ENCODE data around the gene SNRPD1.
"Not testable (repeated sequence)": the region's sequence is repeated elsewhere in the genome, so short reads cannot be mapped to it uniquely, and the experiment has no call there.

The SNRPD1 gene

DNA sequence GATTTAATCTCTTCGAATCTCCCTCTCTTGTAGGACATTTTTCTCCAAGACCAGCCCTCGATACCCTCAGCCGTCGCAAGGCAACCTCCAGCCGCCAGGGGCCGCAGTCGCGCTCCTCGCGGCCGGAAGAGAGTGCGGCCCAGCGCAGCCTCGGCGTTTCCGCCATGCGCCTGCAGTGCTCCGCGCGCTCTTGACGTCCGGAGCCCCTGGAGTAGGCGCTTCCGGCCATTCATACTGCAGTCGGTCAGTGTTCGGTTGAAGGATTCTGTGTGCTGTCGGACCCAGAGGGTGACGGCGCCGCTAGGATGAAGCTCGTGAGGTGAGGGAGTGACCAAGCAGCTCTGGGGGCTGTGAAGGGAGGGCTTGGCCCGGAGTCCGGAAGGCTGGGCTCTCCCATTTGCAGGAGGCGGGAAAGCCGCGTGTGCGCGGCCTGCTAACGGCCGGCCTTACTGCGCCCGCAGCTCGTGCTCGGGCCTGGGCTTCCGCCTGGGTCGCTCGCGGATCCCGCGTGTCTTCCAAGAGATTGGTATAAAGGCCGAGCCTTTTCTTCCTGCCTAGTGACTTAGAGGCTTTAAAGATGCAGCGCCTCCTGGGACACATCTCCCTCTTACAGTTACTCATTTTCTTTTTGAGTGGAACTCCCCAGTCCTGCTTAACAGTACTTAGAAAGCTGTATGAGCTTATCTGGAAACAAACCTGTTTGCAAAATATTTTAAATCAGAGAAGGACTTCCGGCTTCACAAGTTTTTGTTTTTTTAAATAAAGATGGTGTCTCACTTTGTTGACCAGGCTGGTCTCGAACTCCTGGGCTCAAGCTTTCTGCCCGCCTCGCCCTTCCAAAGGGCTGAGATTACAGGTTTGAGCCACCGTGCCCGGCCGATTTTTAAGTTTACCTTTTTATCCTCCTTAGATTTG lies at the start of gene SNRPD1:
SNRPD1 (plus strand) TSS at position 190 of the 915 bp plus-strand sequence; CDS start at position 306, 116 bp downstream.
- peak; percentile 35 for DNase-seq

DNA sequence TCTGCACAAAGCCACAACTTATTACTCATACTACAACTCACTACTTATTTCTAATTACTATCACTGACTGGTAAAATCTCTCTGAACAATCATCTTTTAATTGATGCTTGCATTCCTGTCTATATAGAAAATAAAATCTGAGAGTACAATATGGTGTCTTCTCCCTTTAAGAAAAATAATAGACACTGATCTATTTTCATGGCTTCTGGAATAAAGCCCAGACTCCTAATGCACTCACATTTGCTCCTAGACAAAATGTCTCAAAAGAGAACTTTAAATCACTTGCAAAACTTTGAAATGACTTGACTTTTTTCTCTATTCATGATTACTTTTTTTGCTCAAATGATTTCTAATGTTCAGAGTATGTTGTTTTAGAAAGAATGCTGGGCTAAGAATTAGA lies 40.3 kb upstream of the SNRPD1 start:
- DNase-seq: no peak

DNA sequence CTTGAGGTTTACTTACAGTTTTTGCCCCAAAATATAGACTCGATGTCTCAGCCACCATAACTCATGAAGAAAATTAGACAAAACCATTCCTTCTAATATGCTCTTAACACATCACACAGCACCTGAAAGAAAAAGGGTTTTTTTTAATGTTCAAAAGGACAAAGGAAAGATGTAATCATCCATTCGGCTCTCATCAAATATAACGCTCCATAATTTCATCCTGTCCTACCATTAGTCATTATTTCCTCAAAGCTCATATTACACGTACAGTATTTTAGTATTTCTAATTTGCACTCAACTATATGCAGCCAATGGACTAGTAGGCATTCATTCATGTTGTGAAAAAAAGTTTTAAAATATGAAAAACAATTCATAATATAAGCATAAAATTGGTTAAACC lies 36.5 kb upstream of the SNRPD1 start:
- no peak for DNase-seq

DNA sequence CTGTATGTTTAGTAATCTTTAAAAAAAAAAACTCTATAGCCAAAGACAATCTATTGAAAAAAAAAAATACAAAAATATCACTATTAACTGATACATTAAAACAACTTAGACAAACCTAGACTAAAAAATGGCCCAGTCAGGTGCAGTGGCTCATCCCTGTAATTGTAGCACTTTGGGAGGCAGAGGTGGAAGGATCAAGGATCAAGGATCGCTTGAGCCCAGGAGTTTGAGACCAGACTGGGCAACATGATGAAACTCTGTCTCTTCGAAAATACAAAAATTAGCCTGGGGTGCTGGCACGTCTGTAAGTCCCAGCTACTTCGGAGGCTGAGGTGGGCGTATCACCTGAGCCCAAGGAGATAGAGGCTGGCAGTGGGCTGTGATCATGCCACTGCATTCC lies 27.7 kb upstream of the SNRPD1 start:
- DNase-seq: no peak

DNA sequence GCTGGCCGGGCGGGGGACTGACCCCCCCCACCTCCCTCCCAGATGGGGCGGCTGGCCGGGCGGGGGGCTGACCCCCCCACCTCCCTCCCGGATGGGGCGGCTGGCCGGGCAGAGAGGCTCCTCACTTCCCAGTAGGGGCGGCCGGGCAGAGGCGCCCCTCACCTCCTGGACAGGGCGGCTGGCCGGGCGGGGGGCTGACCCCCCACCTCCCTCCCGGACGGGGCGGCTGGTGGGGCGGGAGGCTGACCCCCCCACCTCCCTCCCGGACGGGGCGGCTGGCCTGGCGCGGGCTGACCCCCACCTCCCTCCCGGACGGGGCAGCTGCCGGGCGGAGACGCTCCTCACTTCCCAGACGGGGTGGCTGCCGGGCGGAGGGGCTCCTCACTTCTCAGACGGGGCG lies 19.8 kb upstream of the SNRPD1 start:
- not testable (repeated sequence) for DNase-seq

DNA sequence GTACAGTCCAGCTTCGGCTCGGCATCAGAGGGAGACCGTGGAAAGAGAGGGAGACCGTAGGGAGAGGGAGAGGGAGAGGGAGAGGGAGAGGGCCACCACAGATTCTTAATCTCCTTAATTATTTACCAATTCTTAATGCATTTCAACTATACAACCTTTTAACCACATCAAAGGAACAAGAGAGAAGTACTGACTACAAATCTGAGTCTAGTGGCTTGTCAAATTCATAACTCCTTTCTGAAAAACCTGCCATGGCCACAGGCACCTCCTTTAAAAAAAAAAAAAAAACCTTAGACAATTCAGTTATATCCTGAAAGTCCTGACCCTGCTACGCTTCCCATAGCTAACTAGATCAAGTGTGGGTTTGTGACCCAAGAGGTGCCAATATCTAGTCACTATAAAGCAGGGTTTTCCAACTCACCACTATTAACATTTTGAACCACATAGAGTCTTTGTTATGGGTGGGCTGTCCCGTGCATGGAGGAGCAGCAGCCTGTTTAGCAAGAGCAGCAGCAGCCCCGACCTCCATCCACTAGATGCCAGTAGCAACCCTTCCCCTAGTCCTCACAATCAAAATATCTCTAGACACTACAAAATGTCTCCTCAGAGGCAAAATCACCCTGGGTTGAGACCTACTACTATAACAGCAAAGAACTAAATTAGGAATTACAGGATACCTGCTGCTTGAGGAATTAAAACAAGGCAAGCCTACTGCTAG lies 18.4 kb upstream of the SNRPD1 start:
- no peak for DNase-seq

DNA sequence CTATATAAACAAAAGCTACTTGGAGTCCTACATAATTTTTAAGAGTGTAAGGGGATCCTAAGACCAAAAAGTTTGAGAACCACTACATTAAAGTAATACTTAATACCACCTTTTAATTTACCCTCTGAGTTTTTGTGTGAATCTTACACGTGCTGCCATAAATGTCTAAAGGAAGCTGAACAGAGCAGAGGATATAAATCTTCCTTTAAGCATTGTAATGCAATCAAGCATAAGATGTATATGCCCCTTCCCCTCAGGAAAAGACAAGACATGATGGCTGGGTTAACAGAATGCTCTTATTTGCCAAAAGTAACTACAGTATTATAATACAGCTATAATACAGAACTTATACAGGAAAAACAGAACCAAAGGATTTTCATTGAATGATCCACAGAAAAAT lies 14.5 kb upstream of the SNRPD1 start:
- no peak for DNase-seq

DNA sequence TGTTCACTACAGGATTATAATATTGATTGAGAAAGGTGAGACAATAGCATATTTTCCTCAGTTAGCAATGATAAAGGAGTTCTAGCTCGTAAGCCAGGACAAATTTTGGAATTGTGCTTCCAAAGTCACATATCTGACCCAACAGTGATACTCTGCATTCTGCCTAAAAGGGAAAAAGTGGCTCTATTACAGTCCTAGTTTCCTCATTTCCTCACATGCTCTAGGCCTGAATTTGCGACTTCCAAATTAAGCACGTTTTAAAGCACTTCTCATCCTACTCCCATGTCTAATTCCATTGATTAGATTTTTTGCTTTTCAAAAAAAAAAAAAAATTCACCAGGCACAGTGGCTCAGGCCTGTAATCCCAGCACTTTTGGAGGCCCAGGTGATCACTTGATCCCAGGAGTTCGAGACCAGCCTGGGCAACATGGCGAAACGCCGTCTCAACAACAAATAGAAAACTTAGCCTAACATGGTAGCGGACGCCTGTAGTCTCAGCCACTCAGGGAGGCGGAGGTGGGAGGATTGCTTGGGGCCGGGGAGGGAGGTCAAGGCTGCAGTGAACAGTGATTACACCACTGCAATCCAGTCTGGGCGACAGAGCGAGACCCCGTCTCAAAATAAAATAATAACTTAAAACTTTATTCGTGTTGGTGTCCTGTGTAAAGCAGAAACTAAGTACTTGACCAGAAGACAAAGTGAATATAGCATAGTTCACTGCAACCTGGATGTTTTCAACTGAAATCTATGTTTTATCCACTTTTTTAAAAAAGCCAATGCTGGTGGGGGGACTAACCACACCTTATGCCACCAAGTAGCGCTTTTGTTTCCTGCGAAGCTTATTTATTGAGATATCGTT lies 13.2 kb upstream of the SNRPD1 start:
- DNase-seq: no peak

DNA sequence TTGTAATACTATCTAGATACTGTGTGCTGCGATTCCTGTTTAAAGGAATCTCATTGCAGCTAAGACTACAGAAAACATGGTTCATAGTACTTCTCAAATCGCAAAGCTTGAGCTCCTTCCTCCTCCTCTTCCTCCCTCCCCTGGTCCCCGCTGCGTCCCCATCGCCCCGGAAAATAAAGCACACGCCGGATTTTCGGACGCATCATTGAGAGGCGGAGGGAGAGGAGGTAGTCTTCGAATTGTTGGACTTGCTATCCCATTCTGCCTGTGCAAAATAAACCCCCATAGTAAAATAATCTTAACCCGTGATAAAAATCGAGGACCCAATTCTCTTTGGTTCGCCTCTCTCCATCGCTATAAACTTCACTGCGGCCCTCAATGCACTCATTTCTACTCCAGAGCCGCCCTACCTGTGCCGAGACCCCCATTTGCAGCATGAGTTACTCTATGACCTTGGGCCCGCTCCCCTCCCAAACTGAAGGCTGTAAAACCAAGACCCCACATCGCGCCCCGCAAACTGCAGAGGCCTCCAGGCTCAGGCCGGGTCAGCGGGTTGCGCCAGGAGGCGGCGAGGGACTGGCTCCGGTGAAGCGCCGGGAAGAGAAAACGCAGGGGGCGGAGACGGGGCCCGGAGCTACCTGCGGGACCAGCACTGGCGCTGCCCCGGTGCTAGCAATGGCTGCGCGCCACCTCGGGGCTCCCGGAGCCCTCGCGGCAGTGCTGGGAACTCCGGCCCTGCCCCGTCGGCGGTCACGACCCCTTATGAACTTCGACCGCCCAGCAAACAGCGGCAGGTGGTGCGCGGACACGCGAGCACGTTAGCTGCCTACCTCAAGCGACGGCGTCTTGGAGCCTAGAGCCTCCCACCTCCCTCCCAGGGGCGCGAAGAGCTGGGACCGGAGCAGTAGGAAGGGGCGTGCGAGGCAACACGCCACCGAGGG lies 12.3 kb upstream of the SNRPD1 start:
- DNase-seq: no peak

DNA sequence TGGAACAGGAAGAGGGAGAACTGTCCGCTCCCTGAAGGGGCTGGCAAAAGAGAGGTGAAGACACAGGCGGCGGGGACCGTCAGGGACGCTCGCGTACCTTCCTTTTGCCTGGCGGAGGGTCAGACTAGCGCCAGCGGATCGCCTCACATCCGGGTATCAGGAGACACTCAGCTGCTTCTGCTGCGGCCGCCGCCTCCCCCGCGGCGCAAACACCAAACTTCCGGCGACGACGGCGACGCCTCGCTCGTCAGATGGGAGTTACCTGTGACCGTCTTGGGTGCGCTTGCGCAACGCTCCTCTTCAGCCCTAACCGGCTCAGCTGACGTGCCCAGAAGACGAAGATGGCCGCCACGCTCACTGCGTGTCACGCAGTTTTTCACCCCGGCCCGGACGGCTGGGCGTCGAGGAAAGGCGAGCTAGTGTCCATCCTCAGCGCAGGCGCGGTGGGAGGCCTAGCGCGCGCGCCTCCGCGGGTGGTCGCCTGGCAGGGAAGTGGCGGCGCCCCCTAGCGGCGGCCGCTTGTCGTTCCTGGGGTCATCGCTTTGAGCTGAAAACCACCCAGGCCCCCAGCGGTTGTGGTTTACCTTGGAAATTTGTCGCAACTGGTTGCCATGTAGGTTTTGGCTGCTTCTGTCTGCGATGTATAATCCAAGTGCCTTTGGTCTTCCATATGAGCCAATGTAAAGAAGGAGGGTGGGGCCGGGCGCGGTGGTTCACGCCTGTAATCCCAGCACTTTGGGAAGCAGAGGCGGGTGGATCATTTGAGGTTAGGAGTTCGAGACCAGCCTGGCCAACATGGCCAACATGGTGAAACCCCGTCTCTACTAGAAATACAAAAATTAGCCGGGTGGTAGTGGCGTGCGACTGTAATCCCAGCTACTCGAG lies 11.3 kb upstream of the SNRPD1 start, which contains the start of gene ESCO1:
ESCO1 (minus strand) TSS at position 179 of the 885 bp plus-strand sequence. CDS start 25,861 bp downstream, outside the sequence.
- DNase-seq: peak; percentile 86

DNA sequence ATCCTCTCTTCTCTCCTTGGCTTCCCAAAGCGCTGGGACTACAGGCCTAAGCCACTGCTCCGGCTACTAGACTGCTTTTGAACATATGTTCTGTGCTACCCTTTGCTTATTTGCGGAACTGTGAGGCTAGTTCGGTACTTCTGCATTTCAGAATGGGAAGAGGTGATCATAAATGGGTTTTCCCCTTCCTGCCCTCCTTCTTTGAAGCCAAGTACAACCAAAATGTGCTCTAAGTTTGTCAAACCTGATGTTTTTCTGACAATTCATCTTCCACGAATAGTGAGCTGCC lies 9.9 kb upstream of the SNRPD1 start:
- no peak for DNase-seq

DNA sequence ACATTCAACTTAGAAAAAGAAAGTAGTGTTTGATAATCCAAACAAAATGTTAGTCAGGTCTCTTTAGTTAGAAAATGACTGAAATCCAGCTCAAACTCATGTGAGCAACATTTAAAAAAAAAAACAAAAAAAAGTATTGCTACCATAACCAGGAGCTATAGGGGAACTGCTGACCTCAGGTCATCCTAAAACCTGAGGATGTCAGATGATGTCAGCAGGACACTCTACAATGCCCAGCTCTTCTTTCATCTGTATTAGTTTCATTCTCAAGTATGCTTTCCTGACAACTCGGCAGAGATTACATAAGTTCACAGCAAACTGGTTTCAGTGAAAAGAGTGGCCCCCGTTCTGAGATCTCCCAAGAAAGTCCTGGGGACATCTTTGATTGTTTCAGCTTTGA lies 7.4 kb upstream of the SNRPD1 start:
- DNase-seq: no peak

DNA sequence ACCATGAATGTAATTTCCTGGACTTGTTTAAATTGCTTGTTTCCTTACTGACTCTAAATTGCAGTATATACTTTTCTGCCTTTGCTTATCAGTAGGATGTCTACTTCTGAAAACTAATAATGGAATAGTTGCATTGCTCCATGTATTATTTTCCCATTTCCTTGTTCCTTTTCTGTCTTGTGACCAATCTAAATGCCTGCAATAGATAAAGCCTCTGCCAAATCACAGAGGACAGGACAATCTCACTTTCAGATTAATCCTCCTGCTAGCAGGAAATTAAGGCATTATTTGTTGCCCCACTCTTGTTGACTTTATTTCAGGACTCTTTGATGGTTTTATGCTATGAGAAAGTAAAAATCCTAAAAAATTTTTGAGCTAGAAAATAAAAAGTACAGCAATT lies 6.9 kb upstream of the SNRPD1 start:
- DNase-seq: no peak

DNA sequence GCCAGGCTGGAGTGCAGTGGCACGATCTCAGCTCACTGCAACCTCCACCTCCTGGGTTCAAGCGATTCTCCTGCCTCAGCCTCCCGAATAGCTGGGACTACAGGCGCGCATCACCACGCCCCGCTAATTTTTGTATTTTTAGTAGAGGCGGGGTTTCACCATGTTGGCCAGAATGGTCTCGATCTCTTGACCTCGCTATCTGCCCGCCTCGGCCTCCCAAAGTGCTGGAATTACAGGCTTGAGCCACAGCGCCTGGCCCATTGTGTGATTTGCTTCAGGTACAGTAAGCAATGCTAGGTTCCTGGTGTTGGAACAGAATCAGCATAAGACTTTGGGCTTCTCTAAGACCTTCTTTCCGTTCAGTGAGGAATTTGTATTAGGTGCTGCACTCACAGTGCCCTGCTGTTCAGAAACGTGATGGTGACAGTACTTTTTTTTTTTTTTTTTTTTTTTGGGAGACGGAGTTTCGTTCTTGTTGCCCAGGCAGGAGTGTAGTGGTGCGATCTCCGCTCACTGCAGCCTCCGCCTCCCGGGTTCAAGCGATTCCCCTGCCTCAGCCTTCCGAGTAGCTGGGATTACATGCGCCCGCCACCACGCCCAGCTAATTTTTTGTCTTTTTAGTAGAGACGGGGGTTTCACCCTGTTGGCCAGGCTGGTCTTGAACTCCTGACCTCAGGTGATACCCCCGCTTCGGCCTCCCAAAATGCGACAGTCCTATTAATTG lies 551 bp upstream of the SNRPD1 start:
- DNase-seq: not testable (repeated sequence)

DNA sequence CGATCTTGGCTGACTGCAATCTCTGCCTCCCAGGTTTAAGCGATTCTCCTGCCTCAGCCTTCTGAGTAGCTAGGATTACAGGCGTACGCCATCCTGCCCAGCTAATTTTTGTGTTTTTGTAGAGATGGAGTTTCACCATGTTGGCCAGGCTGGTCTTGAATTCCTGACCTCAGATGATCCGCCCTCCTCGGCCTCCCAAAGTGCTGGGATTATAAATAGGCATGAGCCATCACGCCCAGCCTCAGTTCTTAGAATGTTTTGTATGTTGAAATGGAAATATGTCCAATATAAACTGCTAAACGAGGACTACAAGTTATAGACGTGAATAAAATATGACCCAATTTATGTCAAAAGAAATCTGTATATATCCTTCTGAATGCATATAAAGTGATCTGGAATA lies 9.5 kb downstream of the SNRPD1 start:
- not testable (repeated sequence) for DNase-seq

DNA sequence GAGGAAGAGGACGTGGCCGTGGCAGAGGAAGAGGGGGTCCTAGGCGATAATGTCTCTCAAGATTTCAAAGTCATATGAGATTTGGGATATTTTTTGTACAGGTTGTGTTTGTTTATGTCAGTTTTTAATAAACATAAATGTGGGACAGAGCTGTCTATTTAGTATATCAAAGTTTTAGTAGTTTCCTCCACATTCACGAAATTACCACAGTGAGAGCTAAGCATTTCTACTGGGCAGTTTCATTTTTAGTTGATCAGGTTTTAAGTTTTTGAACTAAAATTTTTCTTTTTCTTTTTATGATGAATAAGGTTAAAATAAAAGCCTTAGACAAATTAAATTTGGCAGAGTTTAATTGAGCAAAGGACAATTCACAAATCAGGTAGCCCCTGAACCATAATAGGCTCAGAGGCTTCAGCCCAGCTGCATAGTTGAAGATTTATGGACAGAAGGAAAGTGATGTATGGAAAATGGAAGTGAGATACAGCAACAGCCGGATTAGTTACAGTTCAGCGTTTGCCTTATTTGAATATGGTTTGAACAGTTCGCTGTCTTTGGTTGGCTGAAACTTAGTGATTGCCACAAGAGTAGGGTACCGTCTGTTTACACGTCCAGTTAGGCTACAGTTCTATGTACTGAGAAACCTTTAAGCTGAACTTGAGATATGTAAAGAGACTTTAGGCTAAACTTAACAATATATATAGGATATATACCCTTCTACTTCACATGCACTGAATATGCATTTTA lies 17.1 kb downstream of the SNRPD1 start:
- no peak for DNase-seq

DNA sequence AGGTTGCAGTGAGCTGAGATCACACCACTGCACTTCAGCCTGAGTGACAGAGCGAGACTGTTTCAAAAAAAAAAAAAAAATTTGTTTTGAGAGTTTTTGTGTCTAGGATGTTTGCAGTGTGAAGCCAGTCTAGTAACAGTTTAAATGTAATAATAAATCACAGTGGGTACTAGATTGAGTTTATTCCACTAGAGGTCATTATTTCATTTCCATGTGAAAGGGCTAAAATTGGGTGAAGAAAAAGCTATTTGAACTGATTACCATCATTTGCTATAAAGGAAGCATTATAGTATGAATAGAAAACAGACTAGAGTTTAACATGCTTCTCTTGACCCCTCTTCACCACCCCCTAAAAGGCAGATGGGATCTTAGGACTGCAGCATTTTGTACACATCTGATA lies 20.3 kb downstream of the SNRPD1 start:
- no peak for DNase-seq

DNA sequence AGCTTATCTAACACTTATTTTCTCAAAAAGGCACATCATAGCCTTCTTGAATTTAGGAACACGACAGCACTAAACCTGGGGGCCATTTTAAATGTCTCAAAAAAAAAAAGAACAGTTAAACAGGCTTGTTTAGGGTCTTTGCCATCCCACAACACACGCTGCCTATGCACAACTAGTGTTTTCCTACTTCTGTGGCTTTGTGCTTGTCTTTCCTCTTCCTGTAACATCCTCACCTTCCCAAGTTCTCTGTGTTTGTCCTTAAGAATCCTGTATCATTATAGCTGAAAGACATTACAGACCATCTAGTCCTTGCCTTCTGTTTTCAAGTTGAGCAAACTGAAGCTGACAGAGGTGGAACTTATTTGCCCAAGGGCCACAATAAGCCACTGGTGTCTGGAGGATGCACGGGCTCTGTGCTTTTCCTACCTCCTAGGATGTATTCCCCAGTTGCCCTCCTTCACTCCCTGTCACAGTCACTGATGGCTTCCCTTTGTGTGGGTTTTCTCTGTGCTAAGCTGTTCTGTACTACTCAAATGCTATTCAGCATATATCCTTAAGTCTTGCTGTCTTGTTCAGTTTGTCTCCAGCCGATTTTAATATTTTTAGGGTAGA lies 22.6 kb downstream of the SNRPD1 start:
- DNase-seq: no peak

DNA sequence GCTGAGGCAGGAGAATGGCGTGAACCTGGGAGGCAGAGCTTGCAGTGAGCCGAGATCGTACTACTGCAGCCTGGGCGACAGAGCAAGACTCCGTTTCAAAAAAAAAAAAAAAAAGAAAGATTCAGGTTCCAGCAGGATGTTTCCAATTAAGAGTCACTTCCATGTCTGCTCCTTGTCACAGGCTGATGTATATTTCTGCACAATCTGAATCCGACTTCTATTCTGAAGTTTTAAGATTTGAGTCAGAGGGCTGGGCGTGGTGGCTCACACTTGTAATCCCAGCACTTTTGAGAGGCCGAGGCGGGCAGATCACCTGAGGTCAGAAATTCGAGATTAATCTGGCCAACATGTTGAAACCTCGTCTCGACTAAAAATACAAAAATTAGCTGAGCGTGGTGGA lies 24.7 kb downstream of the SNRPD1 start:
- DNase-seq: no peak
